Natural killer cell (primary cell): Measurements from ENCODE around the gene ANKRD28. TPM values are rescaled to one million over a fixed set of nuclear protein-coding genes. Genes with fewer than 3 reads are reported as not detected.

Experiments used
- ATAC-seq, 3 donors: fragments of 150-1000 bp in 2 of 3; fragments of 200-7000 bp in 1 of 3; cut with Tn5 transposase; 1 replicate in 1 of 3; 2 replicates in 2 of 3; pipeline ENCODE4 v1.10.0; 2021; ENCODE audit warnings: mild to moderate bottlenecking in 2 of 3, moderate library complexity in 2 of 3
- DNase-seq, 2 donors: peaks; one replicate each; pipeline versions ENCODE4 v3.0.0 to v3.0.0-alpha.2; 2013 to 2021; ENCODE audit warnings: mixed read lengths in 1 of 2
- H3K27ac ChIP-seq: one replicate; pipeline ENCODE4 v1.5.1; 2013; ENCODE audit warnings: mild to moderate bottlenecking, low read length
- H3K27me3 ChIP-seq: one replicate; pipeline ENCODE4 v1.6.1; 2013; ENCODE audit warnings: low read length; ENCODE audit not compliant: control insufficient read depth, insufficient read depth
- H3K36me3 ChIP-seq: one replicate; pipeline ENCODE4 v1.6.1; 2013; ENCODE audit warnings: low read length; ENCODE audit not compliant: control insufficient read depth, insufficient read depth
- H3K4me1 ChIP-seq: one replicate; pipeline ENCODE4 v1.6.1; 2013; ENCODE audit warnings: low read length; ENCODE audit not compliant: control insufficient read depth, insufficient read depth
- H3K4me3 ChIP-seq: one replicate; pipeline ENCODE4 v1.5.1; 2013; ENCODE audit warnings: low read length
- H3K9me3 ChIP-seq: one replicate; pipeline ENCODE4 v1.6.1; 2013; ENCODE audit warnings: low read length; ENCODE audit not compliant: control insufficient read depth, insufficient read depth
- H3K27ac Mint-ChIP-seq, 2 donors: one replicate each; pipeline ENCODE4 v1.8.0; 2022; ENCODE audit warnings: mild to moderate bottlenecking in 2 of 2, mixed read lengths in 2 of 2, moderate library complexity in 1 of 2
- H3K27me3 Mint-ChIP-seq, 2 donors: one replicate each; pipeline ENCODE4 v1.8.0; 2022; ENCODE audit warnings: low read depth in 2 of 2, mixed read lengths in 2 of 2
- H3K36me3 Mint-ChIP-seq: one replicate; pipeline ENCODE4 v1.8.0; 2022; ENCODE audit warnings: mixed read lengths
- H3K4me1 Mint-ChIP-seq, 2 donors: one replicate each; pipeline ENCODE4 v1.8.0; 2022; ENCODE audit warnings: mixed read lengths in 2 of 2
- H3K4me3 Mint-ChIP-seq: one replicate; pipeline ENCODE4 v1.8.0; 2022; ENCODE audit warnings: mild to moderate bottlenecking, moderate library complexity, mixed read lengths
- H3K9me3 Mint-ChIP-seq, 2 donors: one replicate each; pipeline ENCODE4 v1.8.0; 2022; ENCODE audit warnings: mixed read lengths in 2 of 2
- CTCF ChIP-seq: fragments of 200-600 bp; IDR thresholded peaks from one replicate; pipeline ENCODE4 v1.8.0; 2022; ENCODE audit warnings: antibody characterized with exemption
- WGBS: methylation state at CpG from one replicate; pipeline ENCODE4 v1.1.7; 2013; ENCODE audit warnings: missing lambda C conversion rate; ENCODE audit not compliant: insufficient coverage; 5-methylcytosine and 5-hydroxymethylcytosine counted together
- intact Hi-C: fragments of 100-400 bp; cut with micrococcal nuclease; formaldehyde crosslinking; loops from one replicate; pipeline ENCODE4 v1.14.2; 2022
- total RNA-seq, 4 donors: library from RNA; stranded (reverse); fragments of 120-200 nt in 1 of 4; gene quantifications; one replicate each; pipeline versions ENCODE4 v1.2.3 to v1.2.4, GENCODE V29; 2013 to 2022

The ANKRD28 gene
- total RNA-seq, 3 donors from 2014 or later (not counting 1 experiment from before 2014, with no cell fraction given), result 58.0 to 99.7 (median 91.7) TPM

GRCh38 chr3:15768421-15769255 is 29.1 kb downstream of the ANKRD28 start:
- ATAC-seq (no peak), DNase-seq (no peak)
- intact Hi-C loops, result no loop called here
- H3K4me1 ChIP-seq, result no peaks in the 10 kb centered on the region
- peaks cover 2% of the 10 kb centered on the region for H3K36me3 ChIP-seq
- no peak for TF ChIP-seq CTCF
- Mint-ChIP-seq H3K4me3 (no peak overlapping the region), H3K36me3 (peaks cover 15% of the 10 kb centered on the region), H3K9me3 (no peaks in the 10 kb centered on the region), H3K4me1 (peaks cover 6 to 44% of the 10 kb centered on the region in 2 donors), H3K27ac (no peak overlapping the region), H3K27me3 (no peaks in the 10 kb centered on the region)
- no peaks in the 10 kb centered on the region for H3K9me3 ChIP-seq
- 94% methylated on average over 2 of the region's 5 CpGs for WGBS
- H3K4me3 ChIP-seq, result no peak overlapping the region
- H3K27me3 ChIP-seq, result no peaks in the 10 kb centered on the region
- H3K27ac ChIP-seq, result no peak overlapping the region

GRCh38 chr3:15766406-15766805 is 31.4 kb downstream of the ANKRD28 start:
- Histone ChIP-seq H3K27me3 (no peaks in the 10 kb centered on the region), H3K36me3 (peaks cover 4% of the 10 kb centered on the region), H3K4me1 (no peaks in the 10 kb centered on the region), H3K9me3 (no peaks in the 10 kb centered on the region), H3K27ac (no peak overlapping the region), H3K4me3 (no peak overlapping the region)
- no peak for ATAC-seq
- no peak for DNase-seq
- intact Hi-C loops, result no loop called here
- Mint-ChIP-seq H3K9me3 (no peaks in the 10 kb centered on the region), H3K27me3 (no peaks in the 10 kb centered on the region), H3K4me1 (peaks cover 6 to 24% of the 10 kb centered on the region in 2 donors), H3K4me3 (no peak overlapping the region), H3K36me3 (peaks cover 22% of the 10 kb centered on the region), H3K27ac (no peak overlapping the region)
- 100% methylated on average over 1 of the region's 1 CpG for WGBS
- TF ChIP-seq CTCF, result no peak

GRCh38 chr3:15758295-15758694 is 39.5 kb downstream of the ANKRD28 start:
- ATAC-seq (no peak), DNase-seq (no peak)
- Histone ChIP-seq H3K27me3 (no peaks in the 10 kb centered on the region), H3K36me3 (no peaks in the 10 kb centered on the region), H3K4me1 (no peaks in the 10 kb centered on the region), H3K27ac (no peak overlapping the region), H3K9me3 (no peaks in the 10 kb centered on the region), H3K4me3 (no peak overlapping the region)
- Mint-ChIP-seq H3K4me3 (no peak overlapping the region), H3K4me1 (peaks cover 24 to 25% of the 10 kb centered on the region in 2 donors), H3K36me3 (peaks cover 4% of the 10 kb centered on the region), H3K9me3 (no peaks in the 10 kb centered on the region), H3K27ac (peak overlapping the region in 1 of 2 donors; percentile 49), H3K27me3 (no peaks in the 10 kb centered on the region)
- intact Hi-C loops, result no loop called here
- WGBS, result 96% methylated on average over 3 of the region's 3 CpGs
- no peak for TF ChIP-seq CTCF
